HG03135 (cell line): ENCODE measurements around the gene DGAT2.

Experiments
- ATAC-seq: cut with Tn5 transposase; IDR thresholded peaks from one replicate; pipeline ENCODE4 v1.9.1; 2021; ENCODE audit warnings: mild to moderate bottlenecking, moderate library complexity; ENCODE audit not compliant: unreplicated experiment

Gene DGAT2

DNA sequence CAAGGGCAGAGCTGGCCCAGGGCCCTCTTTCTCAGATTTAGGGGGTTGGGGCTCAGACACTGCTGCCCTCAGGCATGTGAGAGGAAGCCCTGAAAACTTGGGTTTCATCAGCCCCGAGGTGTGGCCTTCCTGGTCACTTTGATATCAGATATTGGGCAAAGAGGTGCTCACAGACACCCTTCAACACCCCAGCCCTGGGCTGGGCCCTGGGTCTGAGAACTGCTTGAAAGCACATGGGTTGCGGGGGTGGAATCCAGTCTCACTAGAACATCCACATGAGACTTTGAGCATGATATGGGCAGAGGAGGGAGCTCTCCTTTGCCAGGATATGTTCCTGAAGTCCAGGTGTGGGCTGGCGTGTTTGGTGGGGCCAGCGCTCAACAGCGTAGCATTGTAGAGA is 10.4 kb downstream of the DGAT2 start:
- ATAC-seq = no peak

DNA sequence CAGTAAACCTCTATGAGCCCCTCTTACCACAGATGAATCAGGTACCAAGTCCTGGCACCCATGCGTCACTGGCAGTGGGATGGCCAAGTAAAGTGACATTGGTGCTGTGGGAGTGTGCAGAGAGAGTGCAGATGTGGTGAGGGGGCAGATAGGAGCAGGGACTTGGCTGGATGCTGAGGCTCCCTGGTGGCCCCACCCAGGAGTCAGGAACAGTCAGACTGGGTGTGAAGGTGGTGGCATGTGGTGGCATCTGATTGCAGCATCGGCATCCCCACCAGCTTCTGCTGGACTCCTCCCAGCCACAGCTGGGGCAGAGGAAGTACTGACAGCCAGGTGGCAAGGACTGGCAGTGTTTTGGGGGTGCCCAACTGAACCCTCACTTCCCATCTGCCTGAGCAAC is 11.4 kb downstream of the DGAT2 start:
- ATAC-seq = no peak

DNA sequence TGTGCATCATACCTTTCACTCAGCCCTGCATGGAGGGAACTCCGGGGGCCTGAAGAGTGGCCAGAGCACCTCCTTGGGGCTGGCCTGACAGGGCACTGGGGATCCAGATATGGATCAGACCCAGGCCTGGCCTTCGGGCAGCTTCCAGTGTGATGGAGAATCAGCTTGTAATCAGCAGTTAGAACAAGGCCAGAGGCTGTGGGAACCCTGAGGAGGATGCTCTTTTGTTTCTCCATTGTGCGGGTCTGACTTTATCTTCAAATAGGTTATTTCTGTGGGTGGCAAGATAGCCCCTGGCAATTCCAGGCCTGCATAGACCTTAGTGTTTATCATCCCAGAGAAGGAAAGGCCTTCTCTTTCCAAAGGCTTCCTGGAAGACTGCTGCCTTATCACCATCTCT is 12.3 kb downstream of the DGAT2 start:
- no peak for ATAC-seq

DNA sequence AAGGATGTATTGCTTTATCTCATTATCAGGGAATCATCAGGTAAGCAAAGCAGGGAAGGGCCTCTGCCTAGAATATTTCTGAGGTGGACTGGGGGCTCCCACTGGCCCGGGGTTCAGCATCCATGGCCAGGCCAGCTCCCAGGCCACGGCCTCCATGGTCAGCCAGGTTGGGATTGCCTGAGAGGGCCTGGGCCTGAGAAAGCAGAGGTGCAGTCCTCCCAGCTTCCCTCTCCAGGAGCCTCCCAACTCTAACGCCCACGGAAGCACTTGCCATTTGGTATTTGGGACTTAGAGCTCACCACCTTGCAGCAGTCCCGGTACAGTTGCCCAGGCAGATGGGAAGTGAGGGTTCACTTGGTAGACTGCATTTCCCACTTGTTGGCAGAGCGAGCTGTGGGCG is 12.7 kb downstream of the DGAT2 start:
- no peak for ATAC-seq

DNA sequence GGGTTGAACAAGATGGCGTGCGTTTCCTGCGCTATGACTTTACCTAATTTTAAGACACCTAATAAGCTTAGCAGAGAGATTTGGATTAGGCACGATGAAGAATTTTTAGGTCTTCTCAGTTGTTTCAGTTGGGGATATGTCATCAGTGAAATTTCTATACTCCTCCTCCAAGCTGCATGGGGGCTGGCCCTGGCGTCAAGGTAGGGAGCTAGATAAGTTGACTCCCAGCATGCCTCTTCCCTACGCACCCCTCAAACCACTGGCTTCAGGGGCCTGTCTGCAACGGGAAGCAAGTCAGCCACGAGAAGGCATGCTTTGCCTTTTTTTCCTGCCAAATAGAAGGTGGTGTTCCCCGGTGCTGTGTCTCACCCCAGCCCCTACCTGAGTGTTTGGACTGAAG is 13.3 kb downstream of the DGAT2 start:
- no peak for ATAC-seq

DNA sequence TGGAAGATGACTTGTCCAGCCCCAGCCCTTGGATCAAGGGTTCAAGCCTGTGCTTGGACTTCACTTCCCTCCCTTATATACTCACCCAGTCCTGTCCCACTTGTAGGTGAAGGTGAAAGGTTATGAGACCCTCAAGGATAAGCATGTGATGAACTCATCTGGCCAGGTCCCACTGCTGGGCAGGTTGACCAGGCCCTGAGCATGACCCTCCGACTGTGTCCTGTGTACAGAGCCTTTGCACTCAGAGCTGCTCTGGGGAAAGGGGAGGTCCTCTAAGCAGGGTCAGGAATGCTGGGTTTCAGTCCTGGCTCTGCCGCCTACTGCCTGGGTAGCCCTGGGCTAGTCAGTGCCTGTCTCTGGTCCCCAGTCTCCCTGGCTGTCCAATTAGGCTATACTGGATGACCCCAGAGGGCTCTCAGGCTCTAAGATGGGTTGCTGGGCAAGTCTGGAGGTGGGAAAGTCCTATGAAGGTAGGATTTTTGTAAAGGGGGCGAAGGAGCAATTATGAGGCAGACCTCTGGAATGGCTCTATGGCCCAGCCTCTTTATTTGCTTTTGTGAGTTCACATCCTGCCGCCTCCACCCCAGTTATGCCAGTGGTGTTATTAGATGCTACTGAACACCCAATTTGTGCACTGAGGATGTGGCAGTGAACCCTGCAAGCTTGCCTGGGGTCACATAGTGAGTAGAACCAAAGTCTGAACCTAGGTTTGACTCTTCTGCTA is 14.1 kb downstream of the DGAT2 start:
- no peak for ATAC-seq

DNA sequence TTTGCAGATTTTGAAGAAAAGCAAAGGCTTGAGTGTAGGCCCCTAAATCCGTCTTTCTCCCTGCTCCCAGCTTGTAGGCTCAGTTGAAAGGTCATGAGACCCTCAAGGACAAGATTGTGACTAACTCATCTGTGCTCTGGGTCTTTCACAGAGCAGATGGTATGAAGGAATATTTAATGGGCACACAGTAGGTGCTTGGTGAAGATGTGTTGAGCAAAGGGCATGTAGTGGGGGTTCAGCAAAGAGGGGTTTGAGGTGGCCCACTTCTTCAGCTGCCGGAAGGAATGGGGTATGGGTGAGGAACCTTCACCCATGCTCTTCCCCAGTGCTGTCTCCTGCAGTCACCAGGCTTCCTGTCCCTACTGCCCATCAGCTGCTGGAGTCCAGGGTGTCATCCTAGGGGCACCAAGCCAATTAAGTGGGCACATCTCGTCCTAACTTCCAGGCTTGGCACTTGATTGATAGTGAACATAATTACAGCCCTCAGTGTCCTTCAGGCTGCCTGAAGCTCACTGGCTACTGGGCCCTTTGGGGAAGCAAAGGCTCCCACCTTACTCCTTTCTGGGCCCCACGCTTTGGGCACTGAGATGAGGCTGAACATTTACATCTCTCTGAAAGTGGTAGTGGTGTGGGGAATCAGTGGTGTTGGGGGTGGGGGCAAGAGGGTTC is 15.0 kb downstream of the DGAT2 start:
- ATAC-seq = no peak

DNA sequence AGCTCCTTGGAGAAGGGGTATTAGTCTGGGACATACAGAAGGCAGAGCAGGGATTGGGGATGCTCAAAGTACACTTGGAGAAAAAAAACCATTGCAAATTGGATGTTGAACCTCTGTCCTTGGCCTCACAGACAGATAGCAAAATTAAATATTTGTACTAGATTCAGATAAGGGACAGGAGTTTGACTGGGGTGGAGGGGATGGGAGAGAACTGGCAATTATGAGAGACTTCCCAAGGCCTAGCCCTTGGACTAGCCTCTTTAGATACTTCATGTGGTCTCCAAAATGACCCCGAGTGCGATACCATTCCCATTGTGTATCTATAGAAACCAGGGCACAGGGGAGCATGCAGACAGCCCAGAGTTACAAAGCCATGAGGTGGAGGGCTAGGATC is 15.5 kb downstream of the DGAT2 start:
- ATAC-seq = no peak

DNA sequence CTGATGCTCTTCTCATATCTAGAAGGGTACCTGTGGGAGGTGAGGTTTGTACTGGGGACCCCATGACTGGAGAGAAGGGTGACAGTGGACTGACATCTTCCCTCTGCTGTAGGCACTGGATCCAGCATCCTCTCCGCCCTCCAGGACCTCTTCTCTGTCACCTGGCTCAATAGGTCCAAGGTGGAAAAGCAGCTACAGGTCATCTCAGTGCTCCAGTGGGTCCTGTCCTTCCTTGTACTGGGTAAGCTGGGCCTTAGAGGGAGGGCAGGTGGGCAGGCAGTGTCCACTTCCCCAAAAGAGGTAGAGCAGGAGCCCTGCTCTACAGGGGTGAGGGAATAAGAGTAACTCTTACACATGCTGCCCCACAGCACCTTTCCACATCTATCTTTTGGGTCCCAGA is 15.9 kb downstream of the DGAT2 start:
- no peak for ATAC-seq

DNA sequence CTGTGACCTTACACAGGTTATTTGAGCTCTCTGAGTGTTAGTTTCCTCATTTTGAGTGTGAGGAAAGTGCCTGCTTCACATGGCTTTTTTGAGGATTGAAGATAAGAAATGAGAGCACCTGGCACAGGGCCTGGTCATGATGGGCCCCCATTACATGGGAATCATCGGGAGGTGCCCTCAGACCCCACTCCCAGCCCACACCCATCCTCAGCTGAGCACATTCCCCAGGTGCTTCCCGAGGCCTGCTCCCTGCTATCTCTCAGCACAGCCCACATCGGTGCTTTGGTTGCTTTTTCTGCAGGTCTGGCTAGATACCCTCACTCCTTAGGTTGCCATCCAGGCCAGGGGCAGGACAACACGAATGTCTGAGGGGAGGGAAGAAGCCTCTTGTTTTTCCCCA is 16.6 kb downstream of the DGAT2 start:
- ATAC-seq = no peak

DNA sequence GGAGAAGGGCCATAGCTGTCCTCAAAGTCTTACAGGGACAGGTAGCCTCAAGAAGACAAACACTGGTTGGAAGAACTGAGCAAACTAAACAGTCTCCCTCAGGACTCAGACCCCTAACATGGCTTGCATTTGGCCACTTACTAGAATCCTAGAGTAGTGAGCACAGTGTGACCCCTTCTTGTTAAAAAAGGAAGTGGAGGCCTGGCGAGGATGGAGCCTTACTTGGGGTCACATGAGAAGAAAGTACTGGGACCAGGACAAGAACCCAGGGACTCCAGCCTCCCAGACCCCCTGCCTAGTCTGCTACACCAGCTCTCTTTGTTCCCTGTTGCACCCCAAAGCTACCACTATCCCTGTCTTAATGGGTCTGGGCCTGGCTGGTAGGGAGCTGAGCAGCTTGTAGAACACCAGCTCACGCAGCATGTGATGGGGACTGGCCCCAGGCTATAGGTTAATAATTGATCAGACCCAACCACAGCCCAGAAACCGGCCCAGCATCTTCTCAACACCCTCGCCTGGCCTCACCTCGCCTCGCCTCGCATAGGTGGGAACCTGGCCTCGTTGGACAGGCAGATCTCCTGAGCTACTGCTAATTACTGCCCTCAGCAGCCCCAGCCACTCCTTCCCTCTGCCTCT is 17.6 kb downstream of the DGAT2 start:
- no peak for ATAC-seq

DNA sequence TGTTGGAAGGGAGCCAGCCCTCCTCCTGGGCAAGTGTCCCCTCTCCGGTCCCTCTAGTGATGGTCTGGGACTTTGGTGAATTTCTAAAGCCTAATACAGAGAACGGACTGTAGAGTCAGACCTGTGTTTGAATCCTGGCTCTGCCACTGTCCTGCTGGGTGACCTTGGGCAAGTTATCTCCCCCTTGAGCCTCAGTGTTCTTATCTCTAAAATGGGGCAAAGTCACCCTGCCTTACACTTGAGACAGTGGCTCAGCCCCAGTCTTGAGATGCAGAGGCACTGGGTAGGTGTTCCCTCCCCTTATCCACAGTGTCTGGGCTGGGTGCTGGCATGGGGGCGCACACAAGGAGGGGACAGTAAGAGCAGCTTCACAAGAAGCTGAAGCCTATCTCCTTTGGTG is 20.9 kb downstream of the DGAT2 start:
- no peak for ATAC-seq

DNA sequence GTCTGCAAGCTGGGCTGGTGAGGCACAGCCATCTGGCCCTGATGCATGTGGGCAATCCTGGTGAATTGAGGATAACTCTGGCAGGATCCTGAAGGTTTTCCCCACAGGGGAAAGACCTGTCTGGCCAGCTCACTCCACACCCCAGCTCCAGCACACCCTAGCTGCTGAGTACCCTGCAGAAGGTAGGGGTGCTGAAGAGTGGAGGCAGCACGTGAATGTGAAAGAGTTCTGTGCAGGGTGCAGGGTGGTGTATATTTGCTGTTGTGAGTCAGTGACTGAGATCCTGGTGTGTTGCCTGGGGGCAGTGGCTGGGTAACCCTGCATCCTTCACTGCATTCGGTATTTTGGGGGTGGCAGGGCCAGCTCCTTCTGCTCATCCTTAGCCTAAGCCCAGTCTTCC is 22.4 kb downstream of the DGAT2 start:
- ATAC-seq = no peak

DNA sequence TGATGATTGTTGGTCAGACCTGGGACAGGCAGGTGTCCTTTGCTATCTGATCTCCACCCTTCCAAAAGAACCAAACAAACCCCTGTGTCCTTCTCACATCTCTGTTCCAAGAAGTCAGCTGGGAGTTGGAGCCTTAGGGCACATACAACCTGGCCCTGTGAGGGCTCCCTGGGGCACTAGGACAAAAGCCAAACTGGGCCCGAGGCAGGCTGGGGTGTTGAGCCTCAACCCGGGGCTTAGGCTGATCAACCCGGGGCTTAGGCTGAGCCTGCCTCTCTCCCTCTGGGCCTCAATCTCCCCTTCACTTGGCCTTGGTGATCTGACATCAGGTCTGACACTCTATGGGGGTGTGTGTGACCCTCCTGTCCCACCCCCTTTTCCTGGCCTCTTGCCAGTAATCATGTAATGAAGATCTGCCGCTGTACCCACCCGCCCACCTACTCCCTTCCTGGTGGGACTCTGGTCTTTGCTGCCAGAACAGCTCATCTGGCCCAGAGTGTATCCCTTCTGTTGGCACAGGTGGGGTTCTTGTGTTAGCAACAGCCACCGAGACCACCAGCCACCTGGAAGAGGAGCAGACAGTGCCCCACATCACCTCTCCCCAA is 23.7 kb downstream of the DGAT2 start:
- no peak for ATAC-seq

DNA sequence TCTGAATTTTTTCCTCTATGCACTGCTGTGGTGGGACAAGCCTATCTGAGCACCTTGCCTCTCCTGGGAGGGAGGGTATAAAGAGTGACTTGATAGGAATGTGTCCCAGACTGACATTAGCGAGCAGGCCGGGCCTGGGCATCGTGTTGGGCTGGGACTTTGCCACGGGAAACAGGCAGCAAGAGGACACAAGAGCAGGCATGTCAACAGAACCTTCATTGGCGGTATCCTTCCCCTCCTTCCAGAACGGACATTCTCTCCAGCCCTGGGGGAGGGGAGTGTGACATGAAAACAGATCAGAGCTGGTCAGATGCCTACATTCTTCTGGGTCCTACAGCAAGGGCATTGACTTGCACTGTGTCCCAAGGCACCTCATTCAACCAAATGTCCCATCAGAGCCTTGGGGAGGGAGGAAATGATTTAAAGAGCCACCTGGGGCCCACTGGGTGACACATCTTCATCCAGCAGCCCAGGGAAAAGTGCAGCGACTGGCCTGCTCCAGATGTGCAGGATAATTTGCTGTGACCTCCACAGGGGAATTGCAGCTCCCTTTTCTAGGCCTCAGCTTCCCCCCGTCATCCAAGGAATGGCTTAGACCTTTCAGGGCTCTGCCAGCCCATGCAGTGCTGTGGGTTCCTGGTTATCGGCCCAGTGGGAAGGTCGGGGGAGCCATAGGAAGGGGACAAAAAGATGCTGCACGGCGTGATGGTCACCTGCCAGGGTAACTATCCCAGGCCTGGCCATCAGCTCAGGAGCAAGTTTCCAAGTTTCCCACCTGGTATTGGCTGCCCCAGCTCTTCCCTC is 24.6 kb downstream of the DGAT2 start:
- ATAC-seq = no peak

DNA sequence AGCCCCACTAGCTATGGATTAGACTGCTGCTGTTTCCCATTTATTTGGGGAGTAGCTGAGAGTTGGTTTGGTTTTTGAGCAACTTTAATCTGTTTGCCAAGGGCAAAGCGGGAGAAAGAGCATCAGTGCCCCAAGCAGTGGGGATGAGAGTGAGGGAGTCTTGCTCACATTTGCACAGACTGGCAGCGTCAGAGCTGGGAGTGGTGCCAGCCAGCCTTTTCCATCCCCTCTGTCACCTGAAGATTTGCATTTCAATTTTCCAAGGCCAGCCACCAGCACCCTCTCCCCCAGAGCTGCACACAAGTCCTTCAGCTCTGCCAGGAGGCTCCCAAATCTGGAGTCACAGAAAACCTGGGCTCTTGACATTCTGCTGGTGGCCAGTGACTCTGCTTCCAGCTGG is 25.4 kb downstream of the DGAT2 start:
- no peak for ATAC-seq

DNA sequence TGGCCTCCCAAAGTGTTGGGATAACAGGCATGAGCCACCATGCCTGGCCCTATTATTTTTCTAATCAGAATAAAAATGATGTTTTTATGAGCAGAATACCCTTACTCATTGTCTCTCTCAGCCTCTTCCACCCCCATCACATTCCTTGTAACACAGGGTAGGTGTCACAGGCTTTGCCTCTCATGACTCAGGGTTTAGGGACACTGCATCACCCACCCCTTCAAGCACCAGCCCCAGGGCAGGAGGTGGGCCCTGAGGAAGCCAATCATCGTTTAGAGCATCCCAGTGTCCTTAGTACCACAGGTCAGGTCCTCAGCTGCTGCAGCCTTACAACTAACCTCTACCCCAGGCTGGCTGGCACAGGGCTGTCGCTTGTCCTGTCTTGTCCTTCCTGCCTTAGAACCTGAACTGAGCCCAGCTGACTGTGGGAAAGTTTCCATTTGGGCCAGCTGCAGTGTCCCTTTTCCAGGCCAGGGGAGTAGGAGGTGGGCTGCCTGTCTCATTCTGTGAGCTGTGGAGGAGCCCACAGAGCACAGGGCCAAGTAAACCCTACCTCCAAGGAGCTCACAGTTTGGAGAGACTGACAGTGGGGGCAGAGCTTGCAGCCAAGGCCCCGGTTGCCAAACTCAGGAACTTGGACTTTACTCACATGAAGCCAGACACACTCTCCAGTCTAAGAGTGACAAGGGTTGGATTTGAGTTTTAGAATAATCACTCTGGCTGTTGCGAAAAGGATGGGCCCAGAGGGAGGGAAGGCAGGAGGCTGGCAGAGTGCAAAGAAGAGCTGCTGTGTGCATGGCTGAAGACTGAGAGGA is 26.9 kb downstream of the DGAT2 start:
- no peak for ATAC-seq

DNA sequence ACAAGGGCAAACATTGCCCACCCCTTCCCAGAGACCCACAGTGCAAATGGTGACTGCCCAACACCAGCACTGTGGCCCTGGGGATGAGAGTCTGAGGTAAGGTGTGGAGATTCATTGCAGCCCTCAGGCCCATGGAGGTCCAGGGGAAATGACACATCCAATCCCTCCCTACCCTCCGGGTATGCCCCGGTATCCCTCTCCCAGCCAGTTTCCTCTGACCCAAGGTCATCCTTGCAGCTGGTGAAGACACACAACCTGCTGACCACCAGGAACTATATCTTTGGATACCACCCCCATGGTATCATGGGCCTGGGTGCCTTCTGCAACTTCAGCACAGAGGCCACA is 27.5 kb downstream of the DGAT2 start:
- ATAC-seq = no peak

DNA sequence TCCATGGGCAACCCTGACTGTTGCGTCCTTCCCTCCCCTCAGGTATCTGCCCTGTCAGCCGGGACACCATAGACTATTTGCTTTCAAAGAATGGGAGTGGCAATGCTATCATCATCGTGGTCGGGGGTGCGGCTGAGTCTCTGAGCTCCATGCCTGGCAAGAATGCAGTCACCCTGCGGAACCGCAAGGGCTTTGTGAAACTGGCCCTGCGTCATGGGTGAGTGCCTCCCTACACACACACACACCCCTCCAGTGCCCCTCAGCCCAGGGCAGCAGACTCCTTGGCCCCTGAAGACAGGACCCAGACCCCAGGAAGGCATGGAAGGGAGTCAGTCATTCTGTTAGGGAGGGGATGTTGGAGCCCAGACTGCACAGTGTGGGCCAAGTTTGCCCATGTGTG is 28.5 kb downstream of the DGAT2 start:
- no peak for ATAC-seq

DNA sequence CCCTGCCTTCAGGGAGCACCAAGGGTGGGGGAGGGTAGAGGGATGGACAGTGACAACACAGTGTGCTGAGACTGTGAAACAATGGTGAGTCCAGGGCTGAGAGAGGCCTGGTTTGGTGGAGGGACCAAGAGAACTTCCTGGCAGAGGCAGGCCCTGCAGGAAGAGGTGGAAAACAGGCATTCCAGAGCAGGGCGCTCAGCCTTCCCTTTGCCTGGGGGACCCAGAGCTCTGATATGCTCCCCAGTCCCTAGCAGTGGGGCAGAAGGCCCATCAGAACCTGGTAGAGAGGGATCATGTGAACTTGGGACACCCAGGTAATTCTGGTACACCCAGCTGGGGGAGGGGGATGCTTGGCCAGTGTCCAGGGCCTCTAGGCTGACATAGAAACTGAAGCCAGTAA is 29.2 kb downstream of the DGAT2 start:
- no peak for ATAC-seq
